Astrocyte (in vitro differentiated cells and primary cell): ENCODE measurements around the gene TMEM233.

Experiments
- CTCF ChIP-seq: IDR thresholded peaks from 2 replicates; pipeline ENCODE4 v1.5.1; 2011; ENCODE audit warnings: low read depth, mild to moderate bottlenecking, inconsistent platforms, low read length, moderate library complexity; ENCODE audit not compliant: insufficient read depth
- EZH2 ChIP-seq: IDR thresholded peaks from 2 replicates; pipeline ENCODE4 v1.6.1; 2012; ENCODE audit warnings: mild to moderate bottlenecking, low read length, inconsistent platforms; ENCODE audit not compliant: insufficient read depth

- no peak for TF ChIP-seq CTCF
- TF ChIP-seq EZH2: no peak
Observed at GRCh38 chr12:119660076-119660475, 66.5 kb downstream of the TMEM233 start.
